Posterior vena cava (tissue), 2 donors: ENCODE results near the gene CLMN. TPM values are rescaled to one million over a fixed set of nuclear protein-coding genes. Genes with fewer than 3 reads are reported as not detected.
A peak's percentile ranks its signal among the peaks of the same experiment; 100 is the strongest.

Experiments used
- DNase-seq: peaks from one replicate; pipeline ENCODE4 v3.0.0-alpha.2; 2020; ENCODE audit warnings: low spot score
- intact Hi-C, 2 donors: fragments of 100-400 bp; cut with DNase I; formaldehyde crosslinking; loops; one replicate each; pipeline versions ENCODE4 v1.14.1 to v1.14.2; 2022 to 2023
- total RNA-seq, 2 donors: library from RNA; stranded (reverse); fragmentation: NEBNext Ultra II Directional; extraction: Animal tissue kit (Norgen Biotek cat#: 25700); gene quantifications; one replicate each; pipeline ENCODE4 v1.2.1, GENCODE V29; 2021
- donor health status: DM: yes; HTN: yes; CAD: no.
- donor health status: DM: yes; HTN: yes; CAD: no.

CLMN gene
- total RNA-seq, 2 donors from 2014 or later, result 9.4 to 11.1 TPM

- intact Hi-C loops, result no loop called here
- DNase-seq, result no peak
Measured at GRCh38 chr14:95164506-95164905, 155.2 kb downstream of the CLMN start.

DNA sequence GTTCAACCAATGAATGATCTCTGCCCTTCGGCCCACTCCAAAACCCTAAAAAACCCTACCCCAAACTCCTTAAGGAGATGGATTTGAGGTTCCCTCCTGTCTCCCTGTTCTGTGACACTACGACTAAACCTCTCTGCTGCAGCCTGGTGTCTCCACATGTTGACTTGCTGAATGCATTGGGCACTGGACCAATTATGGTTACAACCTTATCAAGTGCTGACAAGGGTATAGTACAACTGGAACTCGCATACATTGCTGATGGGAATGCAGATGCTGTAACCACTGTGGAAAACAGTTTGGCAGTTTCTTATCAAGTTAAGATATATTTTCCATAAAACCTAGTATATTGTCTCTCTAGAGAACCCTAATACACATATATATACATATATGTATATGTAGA is 156.0 kb downstream of the CLMN start:
- no peak for DNase-seq
- intact Hi-C loops, result no loop called here

DNA sequence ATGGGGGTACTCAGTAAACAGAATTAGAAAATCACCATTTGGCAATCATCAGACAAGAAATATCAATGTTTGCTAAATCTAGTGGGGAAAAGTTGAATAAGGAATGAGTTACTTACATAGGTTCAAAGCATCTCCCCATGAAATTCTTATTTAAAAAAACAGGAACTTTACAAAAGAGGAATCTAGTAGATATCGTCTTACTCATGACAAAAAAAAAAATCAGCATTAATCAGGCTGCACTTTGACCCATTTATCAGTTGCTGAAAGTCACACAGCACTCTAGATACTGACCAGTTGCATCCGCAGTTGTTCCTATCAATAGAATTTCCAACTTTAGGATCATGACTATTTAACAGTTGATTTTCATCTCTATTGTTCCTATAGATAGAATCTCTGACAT is 156.6 kb downstream of the CLMN start:
- DNase-seq, result no peak
- intact Hi-C loops, result no loop called here

GRCh38 chr14:95162641-95163040 is 157.1 kb downstream of the CLMN start:
- DNase-seq, result no peak

DNA sequence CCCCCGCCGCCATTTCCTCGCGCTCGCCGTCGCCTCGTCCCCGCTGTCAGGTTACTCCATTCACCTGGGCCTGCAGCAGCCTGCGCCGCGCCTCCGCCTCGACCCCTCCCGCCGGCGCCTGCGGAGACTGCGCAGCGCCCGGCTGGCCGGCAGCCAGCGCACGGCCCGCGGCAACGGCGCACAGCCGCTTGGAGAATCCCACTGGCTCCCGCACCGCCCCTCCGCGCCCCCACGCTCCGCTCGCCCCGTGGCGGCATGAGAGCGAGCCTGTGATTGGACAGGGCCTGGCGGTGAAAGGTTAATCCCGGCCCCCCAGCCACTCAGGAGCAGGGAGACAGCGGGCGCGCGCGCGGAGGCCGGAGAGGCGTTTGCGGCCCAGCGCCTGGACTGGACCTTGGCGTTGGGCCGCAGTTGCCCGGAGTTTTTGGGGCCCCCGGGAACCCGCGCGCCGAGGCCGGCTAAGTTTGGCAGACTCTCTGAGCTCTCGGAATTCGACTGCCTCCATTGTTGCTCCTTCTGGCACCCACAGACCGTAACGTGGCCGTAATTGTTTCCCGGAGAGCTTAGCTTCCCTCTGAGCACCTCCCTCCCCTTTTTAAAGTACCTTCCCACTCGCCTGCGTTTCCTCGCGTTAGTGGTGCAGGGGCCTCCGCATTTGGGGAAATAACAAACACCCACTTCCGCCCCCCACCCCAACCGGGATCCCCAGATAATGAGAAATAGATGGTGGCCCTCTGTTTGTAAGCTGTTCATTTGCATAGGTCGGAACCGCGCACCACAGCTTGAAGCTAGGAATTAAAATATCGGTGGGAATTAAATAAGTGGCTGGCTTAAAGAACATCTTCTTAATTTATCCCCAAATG is 162.2 kb downstream of the CLMN start, which contains the start of gene DICER1:
DICER1 (minus strand) TSS at position 203 of the 863 bp plus-strand sequence. CDS start 24,071 bp downstream, outside the sequence.
- peak; percentile 99 for DNase-seq
- intact Hi-C loops, result loop anchor here in 1 of 2 donors (5.0 to 10.0 kb wide), 2 partner anchors 457 to 985 kb away; partner anchors contain the start of gene PPP4R4

More at GRCh38 chr14:95162641-95163040, 157.1 kb downstream of the CLMN start:
- intact Hi-C loops, result no loop called here

DNA sequence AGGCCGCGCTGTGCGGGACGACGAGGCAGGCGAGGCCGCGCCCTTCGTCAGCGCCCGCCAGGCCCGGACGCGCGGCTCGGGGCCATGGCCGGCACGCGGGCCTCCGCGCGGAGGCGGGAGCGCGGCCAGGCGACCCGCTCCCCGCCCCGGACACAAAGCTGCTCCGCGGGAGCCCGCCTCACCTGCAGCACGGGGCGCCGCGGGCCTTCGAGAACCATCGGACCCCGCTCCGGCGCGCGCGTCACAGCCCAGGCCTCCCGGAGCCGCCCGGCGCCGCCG is 162.7 kb downstream of the CLMN start:
- intact Hi-C loops, result loop anchor here in 1 of 2 donors (5.0 to 10.0 kb wide), 2 partner anchors 458 to 985 kb away; partner anchors contain the start of gene PPP4R4
- DNase-seq, result no peak

- DNase-seq, result peak; percentile 86
- intact Hi-C loops, result loop anchor here in 1 of 2 donors (5.0 to 10.0 kb wide), 2 partner anchors 458 to 984 kb away; partner anchors contain the start of gene PPP4R4
Measured at GRCh38 chr14:95156161-95157047, 163.3 kb downstream of the CLMN start.

- intact Hi-C loops, result loop anchor here in 1 of 2 donors (5.0 to 10.0 kb wide), 2 partner anchors 460 to 983 kb away; partner anchors contain the start of gene PPP4R4
- no peak for DNase-seq
Measured at GRCh38 chr14:95155045-95155444, 164.7 kb downstream of the CLMN start.

GRCh38 chr14:95153866-95154265 is 165.8 kb downstream of the CLMN start:
- intact Hi-C loops, result loop anchor here in 1 of 2 donors (10.0 kb wide), 1 partner anchor 461 kb away; no protein-coding TSS in a partner anchor
- DNase-seq, result no peak

- no peak for DNase-seq
- intact Hi-C loops, result loop anchor here in 1 of 2 donors (10.0 kb wide), 1 partner anchor 463 kb away; no protein-coding TSS in a partner anchor
Measured at GRCh38 chr14:95151561-95151960, 168.1 kb downstream of the CLMN start.

DNA sequence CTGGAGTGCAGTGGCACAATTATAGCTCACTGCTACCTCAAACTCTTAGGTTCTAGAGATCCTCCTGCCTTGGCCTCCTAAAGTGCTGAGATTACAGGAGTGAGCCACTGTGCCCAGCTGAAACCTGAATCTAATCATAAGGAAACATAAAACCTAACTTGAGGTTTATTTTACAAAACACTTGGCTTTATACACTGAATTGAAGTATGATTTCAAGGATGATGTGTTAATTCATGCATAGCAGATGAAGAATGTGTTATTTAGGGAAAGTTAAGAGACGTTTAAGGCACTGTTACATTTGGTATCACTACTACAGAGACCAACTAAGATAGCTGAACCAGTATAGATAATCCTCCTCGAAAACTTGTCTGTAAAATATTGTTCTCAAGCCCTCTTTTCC is 168.8 kb downstream of the CLMN start:
- DNase-seq, result no peak
- intact Hi-C loops, result loop anchor here in 1 of 2 donors (10.0 kb wide), 1 partner anchor 464 kb away; no protein-coding TSS in a partner anchor

GRCh38 chr14:95149441-95149840 is 170.3 kb downstream of the CLMN start:
- no peak for DNase-seq
- intact Hi-C loops, result no loop called here

GRCh38 chr14:95147597-95147996 is 172.1 kb downstream of the CLMN start:
- intact Hi-C loops, result no loop called here
- no peak for DNase-seq

DNA sequence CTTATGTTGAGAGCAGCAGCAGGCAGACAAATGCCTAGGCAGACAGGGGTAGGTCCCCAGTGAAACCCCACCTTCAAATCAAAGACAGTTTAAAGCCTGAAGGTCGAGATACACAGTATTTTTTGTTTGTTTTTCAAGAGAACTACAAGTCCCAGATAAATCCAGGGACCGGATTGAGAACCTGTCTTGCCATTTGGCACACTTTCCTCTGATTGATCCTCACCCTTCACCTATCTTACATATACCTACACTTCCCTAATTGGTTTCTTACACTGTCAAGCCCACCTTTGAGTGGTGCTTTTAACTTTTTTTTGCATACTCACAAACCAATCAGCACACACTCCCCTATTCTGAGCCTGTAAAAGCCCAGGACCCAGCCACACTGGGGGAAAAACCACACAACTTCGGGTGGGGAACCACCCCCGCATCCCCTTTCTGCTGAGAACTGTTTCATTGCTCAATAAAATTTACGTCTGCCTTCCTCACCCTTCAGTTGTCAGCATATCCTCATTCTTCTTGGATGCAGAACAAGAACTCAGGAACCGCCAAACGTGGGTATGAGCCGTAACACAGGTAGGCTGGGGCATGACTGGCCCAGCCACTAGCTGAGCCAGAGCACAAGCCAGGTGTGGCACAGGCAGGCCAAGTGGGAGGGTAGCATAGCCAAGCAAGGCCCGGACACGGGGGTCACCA is 173.5 kb downstream of the CLMN start:
- DNase-seq, result no peak
- intact Hi-C loops, result no loop called here

GRCh38 chr14:95144849-95145248 is 174.9 kb downstream of the CLMN start:
- intact Hi-C loops, result no loop called here
- no peak for DNase-seq

DNA sequence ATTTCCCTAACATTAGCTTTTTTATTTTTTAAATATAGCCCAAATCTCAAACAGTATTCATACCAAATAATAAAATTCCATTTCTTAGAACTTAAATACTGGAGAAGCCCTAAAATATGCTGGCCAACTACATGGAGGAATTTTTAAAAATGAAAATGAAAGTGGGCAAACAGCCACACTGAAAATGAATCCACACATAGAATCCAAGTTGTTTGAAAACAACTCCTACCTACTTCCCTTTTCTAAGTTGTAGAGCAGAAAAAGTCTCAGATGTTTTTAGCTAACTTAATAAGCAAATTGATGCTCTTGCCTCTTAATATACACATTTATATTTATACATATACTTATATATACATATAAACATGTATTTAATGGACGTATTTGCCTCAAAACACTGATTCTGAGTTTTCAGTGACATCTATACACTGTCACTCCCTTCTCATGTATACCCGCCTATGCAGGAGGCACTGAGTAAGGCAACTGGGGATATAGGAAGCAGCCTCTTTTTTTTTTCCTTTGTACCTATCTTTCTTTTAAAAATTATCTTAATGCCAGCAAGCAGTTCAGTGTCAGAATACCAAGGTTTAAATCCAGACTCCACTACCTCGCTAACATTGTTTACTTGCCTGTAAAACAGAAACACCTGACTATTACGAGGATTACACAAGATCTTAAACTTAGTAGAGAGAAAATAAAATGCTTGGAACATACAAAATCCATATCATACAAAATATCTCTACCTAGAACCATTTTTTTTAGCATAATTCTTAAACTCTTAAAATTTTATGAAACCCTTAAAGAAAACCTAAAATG is 175.7 kb downstream of the CLMN start:
- DNase-seq, result no peak
- intact Hi-C loops, result no loop called here

DNA sequence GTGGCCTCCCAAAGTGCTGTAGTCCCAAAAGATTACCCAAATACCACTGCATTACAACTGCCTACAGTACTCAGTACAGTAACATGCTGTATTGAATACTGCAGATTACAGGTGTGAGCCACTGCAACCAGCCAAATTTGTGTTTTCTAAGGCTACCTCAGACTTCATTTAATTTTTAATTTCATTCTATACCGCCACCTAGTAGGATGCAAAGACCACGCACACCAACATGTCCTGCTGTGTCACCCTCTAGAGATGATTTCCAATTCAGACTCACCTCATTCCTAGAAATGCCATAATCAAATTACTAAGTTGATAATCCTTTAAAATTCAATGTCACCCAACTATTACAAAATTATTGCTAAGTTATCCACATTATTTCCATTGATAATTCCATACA is 177.5 kb downstream of the CLMN start:
- DNase-seq, result no peak
- intact Hi-C loops, result no loop called here

GRCh38 chr14:95141684-95142083 is 178.0 kb downstream of the CLMN start:
- intact Hi-C loops, result no loop called here
- DNase-seq, result no peak
